Progenitor cell of endocrine pancreas (in vitro differentiated cells): ENCODE data around the gene OPRD1. TPM values are rescaled to one million over a fixed set of nuclear protein-coding genes. Genes with fewer than 3 reads are reported as not detected.
A peak's percentile ranks its signal among the peaks of the same experiment; 100 is the strongest.
"Not testable (repeated sequence)": the region's sequence is repeated elsewhere in the genome, so short reads cannot be mapped to it uniquely, and the experiment has no call there.

Experiments
- DNase-seq: peaks from one replicate; pipeline ENCODE4 v3.0.0; 2021; ENCODE audit warnings: low spot score; ENCODE audit not compliant: unreplicated experiment
- H3K27ac Mint-ChIP-seq: 2 replicates; pipeline ENCODE4 v1.8.0; 2021; ENCODE audit warnings: mild to moderate bottlenecking, moderate library complexity, mixed read lengths
- H3K27me3 Mint-ChIP-seq: 2 replicates; pipeline ENCODE4 v1.8.0; 2021; ENCODE audit warnings: mixed read lengths
- H3K36me3 Mint-ChIP-seq: 2 replicates; pipeline ENCODE4 v1.8.0; 2022; ENCODE audit warnings: mixed read lengths; ENCODE audit not compliant: insufficient read depth
- H3K4me1 Mint-ChIP-seq: 2 replicates; pipeline ENCODE4 v1.8.0; 2021; ENCODE audit warnings: low read depth, mixed read lengths
- H3K4me3 Mint-ChIP-seq: 2 replicates; pipeline ENCODE4 v1.8.0; 2021; ENCODE audit warnings: low read depth, mild to moderate bottlenecking, moderate library complexity, mixed read lengths
- H3K9me3 Mint-ChIP-seq: 2 replicates; pipeline ENCODE4 v1.8.0; 2021; ENCODE audit warnings: low read depth, mixed read lengths
- CTCF ChIP-seq: fragments of 200-600 bp; sonication (generic); IDR thresholded peaks from one replicate; pipeline ENCODE4 v1.5.0; 2021; ENCODE audit warnings: antibody characterized with exemption, mild to moderate bottlenecking; ENCODE audit not compliant: unreplicated experiment
- total RNA-seq: library from RNA; stranded (reverse); gene quantifications from 2 replicates; pipeline ENCODE4 v1.2.1, GENCODE V29; 2021

The OPRD1 gene
- total RNA-seq, 1 donor from 2014 or later: 0.67 TPM

GRCh38 chr1:28792644-28793121 is 19.3 kb upstream of the OPRD1 start:
- no peak for DNase-seq
- Mint-ChIP-seq H3K4me1 (peaks cover 5% of the 10 kb centered on the region), H3K27me3 (peaks cover 6% of the 10 kb centered on the region), H3K9me3 (no peaks in the 10 kb centered on the region), H3K4me3 (no peak overlapping the region), H3K36me3 (no peaks in the 10 kb centered on the region), H3K27ac (peak overlapping the region; percentile 42)
- TF ChIP-seq CTCF: peak; percentile 39

GRCh38 chr1:28794582-28794981 is 17.4 kb upstream of the OPRD1 start:
- not testable (repeated sequence) for H3K4me3 Mint-ChIP-seq, H3K27ac Mint-ChIP-seq, H3K9me3 Mint-ChIP-seq, H3K27me3 Mint-ChIP-seq, H3K36me3 Mint-ChIP-seq, H3K4me1 Mint-ChIP-seq, DNase-seq

- Mint-ChIP-seq H3K27me3 (peaks cover 2% of the 10 kb centered on the region), H3K9me3 (no peaks in the 10 kb centered on the region), H3K4me3 (no peak overlapping the region), H3K27ac (no peak overlapping the region), H3K36me3 (no peaks in the 10 kb centered on the region), H3K4me1 (peaks cover 6% of the 10 kb centered on the region)
- no peak for DNase-seq
- TF ChIP-seq CTCF: no peak
Measured at GRCh38 chr1:28796352-28797211, 15.4 kb upstream of the OPRD1 start.

GRCh38 chr1:28800324-28800723 is 11.6 kb upstream of the OPRD1 start:
- Mint-ChIP-seq H3K27ac (no peak overlapping the region), H3K4me3 (no peak overlapping the region), H3K9me3 (no peaks in the 10 kb centered on the region), H3K27me3 (peaks cover 2% of the 10 kb centered on the region), H3K36me3 (no peaks in the 10 kb centered on the region), H3K4me1 (peaks cover 5% of the 10 kb centered on the region)
- no peak for TF ChIP-seq CTCF
- DNase-seq: no peak

GRCh38 chr1:28801461-28801860 is 10.5 kb upstream of the OPRD1 start:
- TF ChIP-seq CTCF: no peak
- H3K9me3 Mint-ChIP-seq: no peaks in the 10 kb centered on the region
- H3K4me1 Mint-ChIP-seq: peaks cover 5% of the 10 kb centered on the region
- H3K27ac Mint-ChIP-seq: no peak overlapping the region
- no peak for DNase-seq
- peaks cover 2% of the 10 kb centered on the region for H3K27me3 Mint-ChIP-seq
- H3K4me3 Mint-ChIP-seq: no peak overlapping the region
- H3K36me3 Mint-ChIP-seq: no peaks in the 10 kb centered on the region

- no peak for TF ChIP-seq CTCF
- Mint-ChIP-seq H3K27ac (no peak overlapping the region), H3K4me3 (no peak overlapping the region), H3K9me3 (no peaks in the 10 kb centered on the region), H3K36me3 (no peaks in the 10 kb centered on the region), H3K27me3 (peaks cover 5% of the 10 kb centered on the region), H3K4me1 (peaks cover 5% of the 10 kb centered on the region)
- DNase-seq: no peak
Measured at GRCh38 chr1:28803051-28803450, 8.9 kb upstream of the OPRD1 start.
